ENCODE results near the gene OR2D3.

GRCh38 chr11:6962141-6962540, 41.3 kb downstream of the OR2D3 start:
- TF ChIP-seq POLR2AphosphoS5 (IDR thresholded peaks at IDR 0.05; ENCODE audit: borderline replicate concordance, low read depth, low read length), result no peak
- no peak for TF ChIP-seq EZH2 (IDR thresholded peaks at IDR 0.05)
- no peak for TF ChIP-seq FOXP2 (optimal IDR thresholded peaks at IDR 0.05; ENCODE audit: control extremely low read depth, extremely low read length, insufficient read depth)
